H1 (cell line): Measurements from ENCODE around the gene TRPC4. TPM values are rescaled to one million over a fixed set of nuclear protein-coding genes. Genes with fewer than 3 reads are reported as not detected.

ENCODE experiments used
- E2F6 ChIP-seq: IDR thresholded peaks from 2 replicates; pipeline ENCODE4 v1.6.1; 2012; ENCODE audit warnings: inconsistent platforms
- FOSL1 ChIP-seq: IDR thresholded peaks from 2 replicates; pipeline ENCODE4 v1.6.1; 2011; ENCODE audit warnings: mild to moderate bottlenecking, low read depth, low read length, moderate library complexity; ENCODE audit not compliant: insufficient read depth
- RBBP5 ChIP-seq: IDR thresholded peaks from 2 replicates; pipeline ENCODE4 v1.7.1; 2012; ENCODE audit warnings: low read depth, mild to moderate bottlenecking, inconsistent platforms, low read length, moderate library complexity, borderline replicate concordance
- RFX5 ChIP-seq: IDR thresholded peaks from 2 replicates; pipeline ENCODE4 v1.6.1; 2011; ENCODE audit warnings: low read depth, low read length, improper control_type of control experiment, borderline replicate concordance
- USF2 ChIP-seq: IDR thresholded peaks from 2 replicates; pipeline ENCODE4 v1.6.1; 2011; ENCODE audit warnings: low read length, improper control_type of control experiment
- polyA plus RNA-seq, 7 experiments: library from polyadenylated mRNA; depleted of rRNA in 3 of 7; stranded (reverse) in 5 of 7; unstranded in 2 of 7; fragments of >200 nt in 5 of 7; fragments of 200-250 nt in 2 of 7; gene quantifications; 1 replicate in 5 of 7; 2 replicates in 1 of 7; 4 replicates in 1 of 7; pipeline versions ENCODE4 v1.2.1 to v1.2.3, GENCODE V29; 2011 to 2013; ENCODE audit warnings: missing spikeins in 2 of 7, mixed read lengths in 2 of 7
- small RNA-seq: library from polyadenylated mRNA; stranded (forward); fragments of <200 nt; extraction: miRNeasy Mini kit (QIAGEN cat#:217004); gene quantifications from one replicate; pipeline ENCODE3, GENCODE V24; 2013; ENCODE audit not compliant: insufficient read depth
- total RNA-seq: library from RNA; stranded (reverse); fragmentation: NEBNext Ultra II Directional; extraction: Animal tissue kit (Norgen Biotek cat#: 25700); gene quantifications from 2 replicates; pipeline ENCODE4 v1.2.1, GENCODE V29; 2021

TRPC4 gene
- total and polyA plus RNA-seq, 2 of the 8 experiments (the other 6 are each of a cell fraction or from before 2014, with no cell fraction given), result 12.3 to 14.7 TPM

GRCh38 chr13:37587236-37587635, 282.3 kb downstream of the TRPC4 start (continued):
- TF ChIP-seq E2F6 (no peak), RBBP5 (no peak), USF2 (no peak), FOSL1 (no peak), RFX5 (no peak)

Small RNA genes within 50 kb of the gene (small RNA-seq; reads per million reads assigned to genes)
- gene RNA5SP26, result not detected
